ENCODE measurements around the gene EIF6.
"Not testable (repeated sequence)": the region's sequence is repeated elsewhere in the genome, so short reads cannot be mapped to it uniquely, and the experiment has no call there.

The EIF6 gene

GRCh38 chr20:35284267-35284991 is at the start of gene EIF6:
TSS of gene EIF6 (minus strand) at chr20:35284772. CDS start at chr20:35284487, 285 bp downstream.
- DNase-seq (ENCODE audit: low read depth, low spot score): no peak

- no peak for DNase-seq (ENCODE audit: low read depth, low spot score)
Measured at GRCh38 chr20:35333606-35334005, 49.0 kb upstream of the EIF6 start.

DNA sequence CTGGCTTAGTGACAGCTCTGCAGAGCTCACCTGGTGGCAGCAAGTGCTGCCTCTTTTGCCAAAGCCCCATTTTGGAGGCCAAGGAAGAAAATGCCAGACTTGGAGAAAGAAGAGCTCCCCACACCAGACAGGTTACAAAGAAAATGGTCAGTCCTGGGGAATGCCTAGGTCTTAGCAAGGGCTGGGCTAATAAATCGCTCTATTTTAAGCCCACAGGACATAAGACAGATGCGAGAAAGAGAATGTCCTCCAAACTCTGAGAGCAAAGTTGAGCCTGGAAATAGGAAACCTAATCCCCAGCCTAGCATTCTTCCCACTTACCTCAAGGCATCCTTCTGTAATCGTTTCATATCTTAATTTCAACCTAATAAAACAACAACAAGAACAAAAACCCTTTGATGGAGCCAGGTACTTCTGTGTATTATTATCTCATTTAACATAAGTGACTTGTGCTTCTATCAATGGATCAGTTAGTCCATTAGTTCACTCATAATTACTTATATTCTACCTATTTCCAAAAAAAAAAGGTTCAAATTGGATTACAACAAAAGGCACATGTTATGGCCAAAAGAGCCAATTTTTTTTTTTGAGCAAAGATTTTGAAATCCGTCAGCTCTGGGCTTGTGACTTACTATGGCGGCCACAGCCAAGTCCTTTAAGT is 48.1 kb upstream of the EIF6 start:
- DNase-seq (ENCODE audit: low read depth, low spot score): no peak

GRCh38 chr20:35329435-35330139 is 45.0 kb upstream of the EIF6 start:
- no peak for DNase-seq (ENCODE audit: low read depth, low spot score)

DNA sequence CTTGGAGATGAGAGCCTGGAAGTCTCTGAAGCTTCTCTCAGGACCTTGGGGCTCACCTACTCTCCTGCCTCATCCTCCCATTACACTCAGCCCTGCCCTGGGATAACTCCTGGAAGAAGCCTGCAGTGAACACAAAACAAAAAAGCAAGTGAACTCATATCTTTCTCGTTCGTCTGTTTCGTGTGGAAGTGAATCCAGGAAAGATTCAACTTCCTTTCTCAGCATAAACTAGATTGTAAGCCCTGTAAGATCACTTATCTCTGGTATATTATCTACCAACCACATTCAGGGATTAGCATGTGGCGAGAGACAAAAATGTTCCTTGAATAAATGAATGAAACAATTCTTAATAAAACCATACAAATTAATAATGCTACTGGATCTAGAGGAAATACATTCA is 44.1 kb upstream of the EIF6 start:
- no peak for DNase-seq (ENCODE audit: low read depth, low spot score)

- no peak for DNase-seq (ENCODE audit: low read depth, low spot score)
Measured at GRCh38 chr20:35328095-35328685, 43.6 kb upstream of the EIF6 start.

DNA sequence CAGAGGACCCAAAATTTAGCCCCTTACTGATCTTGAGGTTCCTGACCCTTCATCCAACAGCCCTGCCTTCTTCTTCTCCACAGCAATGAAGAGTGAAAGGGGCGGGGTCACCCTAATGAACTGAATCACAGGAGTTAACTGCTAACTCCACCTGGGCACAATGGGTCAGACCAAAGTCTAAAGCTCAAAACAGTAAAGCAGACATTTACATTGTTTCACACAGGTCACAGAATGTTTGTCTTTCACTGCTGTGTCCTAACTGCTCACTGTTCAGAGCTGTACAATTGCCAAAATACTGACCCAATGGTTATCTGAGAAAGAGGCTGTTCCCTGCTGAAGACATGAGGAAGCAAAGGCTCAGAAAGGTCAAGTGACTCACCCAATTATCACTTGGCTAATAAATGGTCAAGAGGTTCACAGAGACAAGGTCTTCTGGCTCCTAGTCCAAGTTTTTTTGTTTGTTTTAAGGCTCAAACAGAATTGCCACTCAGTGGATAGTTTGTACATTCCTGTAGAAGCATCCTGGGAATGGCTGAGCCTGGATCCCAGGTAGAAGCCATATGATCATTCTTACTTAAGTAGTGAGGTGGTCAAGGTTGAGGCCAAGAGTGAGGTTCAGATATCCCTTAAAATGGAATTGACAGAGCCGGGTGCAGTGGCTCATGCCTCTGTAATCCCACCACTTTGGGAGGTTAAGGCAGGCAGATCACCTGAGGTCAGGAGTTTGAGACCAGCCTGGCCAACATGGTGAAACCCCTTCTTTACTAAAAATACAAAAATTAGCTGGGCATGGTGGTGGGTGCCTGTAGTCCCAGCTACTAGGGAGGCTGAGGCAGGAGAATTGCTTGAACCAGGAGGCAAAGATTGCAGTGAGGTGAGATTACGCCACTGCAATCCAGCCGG is 42.8 kb upstream of the EIF6 start:
- DNase-seq (ENCODE audit: low read depth, low spot score): no peak

- DNase-seq (ENCODE audit: low read depth, low spot score): no peak
Measured at GRCh38 chr20:35326740-35327073, 42.1 kb upstream of the EIF6 start.

DNA sequence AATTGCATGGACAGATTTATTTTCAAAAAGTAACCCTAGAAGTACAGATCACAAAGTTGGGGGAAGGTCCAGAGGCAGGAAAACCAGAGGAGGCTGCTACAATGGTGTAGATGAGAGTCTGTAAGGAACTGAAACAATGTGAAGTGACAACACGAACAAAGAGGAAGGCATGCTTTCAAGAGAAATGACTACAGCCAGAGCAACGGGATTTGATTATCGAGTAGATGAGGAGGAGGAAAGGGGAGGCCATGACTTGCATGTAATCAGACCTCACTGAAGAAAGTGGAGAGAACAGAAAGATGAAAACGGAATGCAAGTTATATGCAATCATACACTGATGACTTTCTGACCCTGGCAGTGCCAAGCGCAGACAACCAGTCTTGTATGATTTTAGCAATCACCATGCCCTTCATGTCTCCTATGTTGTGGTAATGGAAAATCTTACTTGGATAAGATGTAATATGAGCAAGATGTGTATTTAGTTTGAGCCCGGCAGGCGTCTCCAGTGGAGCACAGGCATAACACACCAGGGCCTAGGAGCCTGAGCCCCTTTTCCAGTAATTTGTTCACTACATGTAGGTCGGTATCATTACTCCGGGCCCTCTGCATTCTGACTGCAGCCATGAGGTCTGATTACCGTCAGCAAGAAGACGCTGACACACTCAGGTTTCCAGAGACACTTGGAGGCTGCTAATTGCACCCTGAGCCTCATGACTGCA is 41.6 kb upstream of the EIF6 start:
- no peak for DNase-seq (ENCODE audit: low read depth, low spot score)

DNA sequence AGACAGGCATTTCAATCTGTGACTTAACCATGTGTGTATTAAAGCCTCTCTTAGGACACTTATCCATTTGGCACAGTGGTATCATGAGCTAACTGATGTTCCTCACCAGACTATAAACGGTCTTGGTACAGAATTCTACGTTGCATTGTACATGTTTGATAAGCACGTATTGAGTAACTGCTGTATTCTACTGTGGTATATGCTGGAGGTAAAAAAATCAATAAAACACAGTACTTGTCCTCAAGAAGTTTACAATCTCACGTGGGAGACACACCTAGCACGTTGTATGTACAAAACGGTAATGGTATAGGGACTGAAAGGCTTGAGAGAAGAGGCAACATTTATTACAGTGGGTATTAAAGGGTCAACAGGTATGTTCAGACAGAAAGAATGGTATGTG is 40.8 kb upstream of the EIF6 start:
- DNase-seq (ENCODE audit: low read depth, low spot score): no peak

- DNase-seq (ENCODE audit: low read depth, low spot score): no peak
Measured at GRCh38 chr20:35320396-35321126, 36.0 kb upstream of the EIF6 start.

- DNase-seq (ENCODE audit: low read depth, low spot score): no peak
Measured at GRCh38 chr20:35319871-35320197, 35.3 kb upstream of the EIF6 start.

DNA sequence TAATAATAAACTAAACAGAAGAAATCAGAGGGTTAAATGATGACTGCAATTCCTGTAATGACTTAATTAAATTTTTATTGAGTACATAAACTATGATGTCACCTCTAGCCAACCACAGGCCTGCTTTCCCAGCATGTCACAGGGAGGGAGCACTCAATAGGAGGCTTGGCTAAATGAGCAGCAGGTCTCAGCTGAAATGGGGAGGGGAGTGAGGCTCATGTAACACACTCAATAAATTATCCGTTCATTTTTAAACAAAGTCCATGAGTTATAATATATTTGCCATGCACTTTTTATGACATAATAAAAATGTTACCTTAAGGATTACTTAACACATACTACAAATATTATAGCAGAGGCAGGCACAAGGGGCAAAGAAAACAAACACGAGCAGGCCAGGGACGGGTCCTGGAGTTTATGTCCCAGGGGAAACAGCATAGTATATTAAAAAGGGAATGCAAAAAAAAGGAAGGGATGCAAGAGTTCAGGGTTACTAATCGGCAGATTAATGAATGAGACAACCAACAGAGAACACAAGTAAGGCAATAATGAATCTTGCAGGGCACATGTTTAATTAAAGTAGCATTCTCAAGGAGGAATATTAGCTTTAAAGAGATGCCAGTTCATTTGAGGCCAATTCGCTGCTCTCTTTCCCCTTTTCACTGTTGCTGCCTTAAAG is 34.8 kb upstream of the EIF6 start:
- no peak for DNase-seq (ENCODE audit: low read depth, low spot score)

DNA sequence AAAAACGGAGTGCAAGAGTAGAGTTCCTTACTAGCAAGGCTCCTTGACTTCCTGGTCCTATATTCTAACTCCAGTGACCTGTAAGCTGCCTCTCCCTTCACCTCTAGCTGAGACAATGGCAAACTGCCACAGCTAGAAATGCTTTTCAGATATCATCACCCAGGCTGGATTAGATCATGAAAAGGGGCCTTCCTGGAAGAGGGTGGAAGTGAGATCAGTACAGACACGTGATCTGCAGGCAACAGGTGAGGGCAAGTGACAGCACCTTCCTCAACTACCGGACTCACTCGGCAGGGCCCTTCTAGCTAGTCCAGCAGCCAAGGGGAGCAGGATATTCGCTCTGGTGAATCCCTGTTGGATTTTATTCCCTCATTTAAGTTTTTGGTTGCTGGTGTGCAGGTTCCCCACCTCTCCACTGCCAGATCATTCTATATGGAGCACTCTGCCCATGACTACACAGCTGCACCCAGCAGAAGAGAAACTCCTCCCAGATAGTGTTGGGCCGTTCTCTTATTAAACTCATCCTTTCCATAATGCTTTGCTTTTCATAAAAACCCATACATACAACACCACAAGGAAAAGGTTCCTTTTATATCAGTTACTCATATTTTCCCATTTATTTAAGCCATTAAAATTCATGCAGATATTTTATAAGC is 34.1 kb upstream of the EIF6 start:
- no peak for DNase-seq (ENCODE audit: low read depth, low spot score)

GRCh38 chr20:35317416-35318210 is 33.0 kb upstream of the EIF6 start:
- no peak for DNase-seq (ENCODE audit: low read depth, low spot score)

GRCh38 chr20:35316086-35316485 is 31.5 kb upstream of the EIF6 start:
- DNase-seq (ENCODE audit: low read depth, low spot score): no peak

DNA sequence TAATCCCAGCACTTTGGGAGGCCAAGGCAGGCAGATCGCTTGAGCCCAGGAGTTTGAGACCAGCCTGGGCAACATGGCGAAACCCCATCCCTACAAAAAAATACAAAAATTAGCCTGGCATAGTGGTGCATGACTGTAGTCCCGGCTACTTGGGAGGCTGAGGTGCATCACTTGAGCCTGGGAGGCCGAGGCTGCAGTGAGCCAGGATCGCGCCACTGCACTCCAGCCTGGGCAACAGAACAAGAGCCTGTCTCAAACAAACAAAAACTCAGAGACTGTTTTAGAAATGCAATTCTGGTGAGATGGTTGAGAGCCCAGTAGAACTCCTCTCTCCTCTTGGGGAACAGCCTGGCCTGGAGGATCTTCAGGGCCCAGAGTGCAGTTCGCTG is 31.1 kb upstream of the EIF6 start:
- DNase-seq (ENCODE audit: low read depth, low spot score): not testable (repeated sequence)

All from smooth muscle cell of the brain vasculature (primary cell).